AG04449 (cell line): ENCODE data around the gene PARP12.

Source experiments
- CTCF ChIA-PET: fragments of 350-600 bp; formaldehyde crosslinking; extraction: SDS; loops from one replicate; lab custom pipeline; 2021; ENCODE audit warnings: antibody characterized with exemption; lab: Yijun Ruan, JAX
- POLR2A ChIA-PET: fragments of 400-600, 350-600 bp; formaldehyde crosslinking; extraction: SDS; loops from one replicate; lab custom pipeline; 2020; ENCODE audit warnings: antibody characterized with exemption, inconsistent platforms; lab: Yijun Ruan, JAX
- DNase-seq: peaks from one replicate; pipeline ENCODE4 v3.0.0-alpha.2; 2010; ENCODE audit warnings: low read depth, low spot score
- H3K4me3 ChIP-seq: 2 replicates; pipeline ENCODE4 v1.5.1; 2011; ENCODE audit warnings: low read depth, mild to moderate bottlenecking, control low read depth, low read length
- TF ChIP-seq, protein P1 (sequence below): IDR thresholded peaks from one replicate; pipeline ENCODE4 v1.5.1; 2011; ENCODE audit warnings: mild to moderate bottlenecking, moderate library complexity, low read length, control low read depth, inconsistent platforms; ENCODE audit not compliant: insufficient read depth; ENCODE audit errors: missing control alignments

The PARP12 gene

DNA sequence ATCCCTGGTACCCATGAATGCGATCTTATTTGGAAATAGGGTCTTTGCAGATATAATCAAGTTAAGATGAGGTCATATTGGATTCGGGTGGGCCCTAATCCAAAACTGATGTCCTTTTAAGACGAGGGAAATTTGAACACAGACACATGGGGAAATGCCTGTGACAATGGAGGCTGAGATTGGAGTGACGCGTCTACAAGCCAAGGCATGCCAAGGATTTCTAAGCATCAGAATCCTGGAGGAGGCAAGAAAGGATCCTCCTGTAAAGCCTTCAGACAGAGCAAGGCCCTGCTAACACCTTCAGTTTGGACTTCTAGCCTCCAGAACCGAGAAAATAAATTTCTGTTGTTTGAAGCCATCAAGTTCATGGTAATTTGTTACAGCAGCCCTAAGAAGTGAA, 18.5 kb downstream of the PARP12 start:
- no peak overlapping the region for H3K4me3 ChIP-seq
- ChIA-PET CTCF (no interaction called here), POLR2A (no interaction called here)
- no peak for DNase-seq
- TF ChIP-seq, protein P1, sequence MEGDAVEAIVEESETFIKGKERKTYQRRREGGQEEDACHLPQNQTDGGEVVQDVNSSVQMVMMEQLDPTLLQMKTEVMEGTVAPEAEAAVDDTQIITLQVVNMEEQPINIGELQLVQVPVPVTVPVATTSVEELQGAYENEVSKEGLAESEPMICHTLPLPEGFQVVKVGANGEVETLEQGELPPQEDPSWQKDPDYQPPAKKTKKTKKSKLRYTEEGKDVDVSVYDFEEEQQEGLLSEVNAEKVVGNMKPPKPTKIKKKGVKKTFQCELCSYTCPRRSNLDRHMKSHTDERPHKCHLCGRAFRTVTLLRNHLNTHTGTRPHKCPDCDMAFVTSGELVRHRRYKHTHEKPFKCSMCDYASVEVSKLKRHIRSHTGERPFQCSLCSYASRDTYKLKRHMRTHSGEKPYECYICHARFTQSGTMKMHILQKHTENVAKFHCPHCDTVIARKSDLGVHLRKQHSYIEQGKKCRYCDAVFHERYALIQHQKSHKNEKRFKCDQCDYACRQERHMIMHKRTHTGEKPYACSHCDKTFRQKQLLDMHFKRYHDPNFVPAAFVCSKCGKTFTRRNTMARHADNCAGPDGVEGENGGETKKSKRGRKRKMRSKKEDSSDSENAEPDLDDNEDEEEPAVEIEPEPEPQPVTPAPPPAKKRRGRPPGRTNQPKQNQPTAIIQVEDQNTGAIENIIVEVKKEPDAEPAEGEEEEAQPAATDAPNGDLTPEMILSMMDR = no peak

DNA sequence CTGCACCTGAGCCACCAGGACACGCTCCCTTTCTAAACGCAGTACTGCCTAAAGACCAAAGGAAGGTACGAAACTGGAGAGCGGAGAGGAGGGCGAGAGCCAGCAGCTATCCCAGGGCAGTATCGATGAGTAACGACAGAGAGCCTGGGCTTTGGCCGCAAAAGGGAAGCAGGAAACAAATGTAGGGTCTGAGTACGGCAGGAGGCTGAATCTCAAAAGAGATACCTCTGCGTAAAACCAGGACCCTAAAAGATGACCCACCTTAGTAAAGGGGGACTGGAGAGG, 20.4 kb downstream of the PARP12 start:
- ChIA-PET POLR2A (no interaction called here), CTCF (interaction anchor here (0.9 to 1.7 kb wide), 3 partner anchors 9 to 20 kb away, joined by 3 to 5 read pairs (median 3); no protein-coding TSS in a partner anchor)
- no peak for DNase-seq
- TF ChIP-seq, protein P1 = no peak
- no peak overlapping the region for H3K4me3 ChIP-seq

GRCh38 chr7:140041659-140042385, 20.9 kb downstream of the PARP12 start:
- TF ChIP-seq, protein P1 = no peak
- no peak overlapping the region for H3K4me3 ChIP-seq
- DNase-seq = peak; percentile 37
- ChIA-PET CTCF (interaction anchor here (1.7 kb wide), 1 partner anchor 10 kb away, joined by 5 read pairs; no protein-coding TSS in a partner anchor), POLR2A (interaction anchor here (0.6 kb wide), 1 partner anchor 18 kb away, joined by 3 read pairs; no protein-coding TSS in a partner anchor)

DNA sequence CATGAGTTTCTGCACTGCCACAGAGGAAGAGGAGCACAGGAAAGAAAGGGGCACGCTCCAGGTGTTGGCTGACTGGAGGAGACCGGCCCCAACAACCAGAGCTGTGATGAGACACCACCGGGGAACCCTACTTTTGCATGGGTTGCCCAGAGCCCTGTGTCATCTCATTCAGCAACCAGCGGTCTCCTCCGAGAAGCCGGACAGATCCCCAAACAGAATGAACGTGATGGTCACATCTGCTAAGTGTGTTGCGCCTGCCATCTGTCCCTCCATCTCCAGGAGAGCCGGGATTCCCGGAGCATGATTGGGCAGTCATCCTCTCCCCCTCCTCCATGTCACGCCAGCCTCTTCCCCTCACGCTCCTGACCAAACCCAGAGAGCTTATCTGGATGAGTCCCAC, 22.9 kb downstream of the PARP12 start:
- DNase-seq = no peak
- POLR2A ChIA-PET = no interaction called here
- CTCF ChIA-PET = interaction anchor here (1.2 kb wide), 1 partner anchor 419 kb away, joined by 3 read pairs; no protein-coding TSS in a partner anchor
- no peak overlapping the region for H3K4me3 ChIP-seq
- TF ChIP-seq, protein P1 = no peak

DNA sequence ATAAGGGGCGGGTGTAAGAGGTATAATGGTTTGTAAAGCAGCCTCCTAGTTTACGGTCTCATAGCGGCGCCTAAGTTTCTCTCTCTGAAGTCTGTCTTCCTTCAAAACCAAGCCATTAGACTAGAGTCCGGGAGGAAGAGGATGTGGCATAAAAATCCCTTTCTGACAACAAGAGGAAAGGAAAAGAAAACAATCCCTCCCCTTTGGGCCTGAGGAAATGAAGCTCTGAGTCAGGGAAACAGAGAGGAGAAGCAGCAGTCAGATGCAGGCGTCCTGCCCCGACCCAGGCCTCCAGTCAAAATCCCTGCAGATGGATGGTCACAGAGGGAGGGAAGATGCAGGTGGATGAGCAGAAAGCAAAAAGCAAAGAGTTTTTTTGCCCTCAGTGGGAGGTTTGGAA, 23.7 kb downstream of the PARP12 start:
- no peak overlapping the region for H3K4me3 ChIP-seq
- ChIA-PET POLR2A (no interaction called here), CTCF (no interaction called here)
- no peak for DNase-seq
- TF ChIP-seq, protein P1 = no peak

GRCh38 chr7:140036224-140036962, 26.4 kb downstream of the PARP12 start:
- ChIA-PET POLR2A (no interaction called here), CTCF (no interaction called here)
- TF ChIP-seq, protein P1 = no peak
- no peak overlapping the region for H3K4me3 ChIP-seq
- DNase-seq = no peak
